ENCODE data around the gene STK10.

Gene STK10

GRCh38 chr5:172086194-172086975 is 101.6 kb downstream of the STK10 start:
- no peak for DNase-seq (ENCODE audit: low read depth)

- no peak for DNase-seq (ENCODE audit: low read depth)
These were observed 102.3 kb downstream of the STK10 start for GRCh38 chr5:172085738-172086137.

- no peak for DNase-seq (ENCODE audit: low read depth)
These were observed 105.8 kb downstream of the STK10 start for GRCh38 chr5:172082180-172082579.

- DNase-seq (ENCODE audit: low read depth): no peak
These were observed 108.1 kb downstream of the STK10 start for GRCh38 chr5:172079876-172080275.

GRCh38 chr5:172078726-172079345 is 109.2 kb downstream of the STK10 start:
- no peak for DNase-seq (ENCODE audit: low read depth)

- DNase-seq (ENCODE audit: low read depth): no peak
These were observed 110.2 kb downstream of the STK10 start for GRCh38 chr5:172077664-172078425.

- DNase-seq (ENCODE audit: low read depth): no peak
These were observed 111.2 kb downstream of the STK10 start for GRCh38 chr5:172076761-172077244.

- no peak for DNase-seq (ENCODE audit: low read depth)
These were observed 112.4 kb downstream of the STK10 start for GRCh38 chr5:172075656-172076055.

- DNase-seq (ENCODE audit: low read depth): no peak
These were observed 113.1 kb downstream of the STK10 start for GRCh38 chr5:172074896-172075295.

- no peak for DNase-seq (ENCODE audit: low read depth)
These were observed 116.6 kb downstream of the STK10 start for GRCh38 chr5:172071309-172071875.

- no peak for DNase-seq (ENCODE audit: low read depth)
These were observed 122.5 kb downstream of the STK10 start for GRCh38 chr5:172065431-172066065.

GRCh38 chr5:172064766-172065165 is 123.3 kb downstream of the STK10 start:
- no peak for DNase-seq (ENCODE audit: low read depth)

GRCh38 chr5:172064358-172064757 is 123.7 kb downstream of the STK10 start:
- DNase-seq (ENCODE audit: low read depth): no peak

GRCh38 chr5:172063463-172064235 is 124.4 kb downstream of the STK10 start:
- no peak for DNase-seq (ENCODE audit: low read depth)

GRCh38 chr5:172059661-172060100 is 128.3 kb downstream of the STK10 start:
- no peak for DNase-seq (ENCODE audit: low read depth)

- DNase-seq (ENCODE audit: low read depth): no peak
These were observed 129.9 kb downstream of the STK10 start for GRCh38 chr5:172058088-172058487.

- no peak for DNase-seq (ENCODE audit: low read depth)
These were observed 132.0 kb downstream of the STK10 start for GRCh38 chr5:172055996-172056395.

GRCh38 chr5:172055421-172055820 is 132.6 kb downstream of the STK10 start:
- DNase-seq (ENCODE audit: low read depth): no peak

GRCh38 chr5:172054611-172055153 is 133.3 kb downstream of the STK10 start:
- DNase-seq (ENCODE audit: low read depth): no peak

GRCh38 chr5:172052450-172053236 is 135.4 kb downstream of the STK10 start:
- no peak for DNase-seq (ENCODE audit: low read depth)
